Mammary epithelial cell (primary cell): ENCODE measurements around the gene PHEX.

Source experiments
- CTCF ChIP-seq, 2 donors: IDR thresholded peaks in 1 of 2; conservative IDR thresholded peaks in 1 of 2; 2 replicates each; pipeline ENCODE4 v1.5.1; 2011 to 2012; ENCODE audit warnings: inconsistent platforms in 2 of 2, low read length in 2 of 2, mild to moderate bottlenecking in 2 of 2, control low read depth in 1 of 2, low read depth in 1 of 2; ENCODE audit not compliant: insufficient read depth in 1 of 2; ENCODE audit errors: extremely low read depth in 1 of 2
- EZH2 ChIP-seq: IDR thresholded peaks from 2 replicates; pipeline ENCODE4 v1.6.1; 2012; ENCODE audit warnings: low read length, inconsistent platforms, borderline replicate concordance

GRCh38 chrX:22273714-22274317 lies 241.7 kb downstream of the PHEX start:
- no peak for TF ChIP-seq CTCF (conservative IDR thresholded peaks at IDR 0.05 in 1 of 2, IDR thresholded peaks at IDR 0.05 in 1 of 2; ENCODE audit: extremely low read depth in 1 of 2, insufficient read depth in 1 of 2, low read depth in 1 of 2, low read length in 2 of 2)
- TF ChIP-seq EZH2, result no peak
